ENCODE results near the gene PLK1.

The PLK1 gene

DNA sequence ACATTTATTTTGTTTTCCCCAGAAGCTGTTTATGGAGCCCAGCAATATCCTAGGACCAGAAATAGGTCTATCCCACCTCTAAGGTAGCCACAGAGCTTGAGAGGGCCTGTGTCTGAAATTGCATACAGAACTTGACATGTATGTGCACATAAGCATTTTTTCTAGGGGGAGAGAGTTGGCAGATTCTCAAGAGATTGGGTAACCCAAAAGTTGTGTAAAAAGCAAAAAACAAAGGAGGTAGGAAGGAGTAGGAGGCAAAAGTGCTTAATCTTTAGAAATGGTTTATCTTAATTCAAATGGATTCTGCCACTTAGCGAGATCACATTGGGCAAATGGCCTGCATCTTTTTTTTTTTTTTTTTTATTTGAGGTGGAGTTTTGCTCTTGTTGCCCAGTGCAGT lies 3.5 kb downstream of the PLK1 start:
- no peak for DNase-seq

DNA sequence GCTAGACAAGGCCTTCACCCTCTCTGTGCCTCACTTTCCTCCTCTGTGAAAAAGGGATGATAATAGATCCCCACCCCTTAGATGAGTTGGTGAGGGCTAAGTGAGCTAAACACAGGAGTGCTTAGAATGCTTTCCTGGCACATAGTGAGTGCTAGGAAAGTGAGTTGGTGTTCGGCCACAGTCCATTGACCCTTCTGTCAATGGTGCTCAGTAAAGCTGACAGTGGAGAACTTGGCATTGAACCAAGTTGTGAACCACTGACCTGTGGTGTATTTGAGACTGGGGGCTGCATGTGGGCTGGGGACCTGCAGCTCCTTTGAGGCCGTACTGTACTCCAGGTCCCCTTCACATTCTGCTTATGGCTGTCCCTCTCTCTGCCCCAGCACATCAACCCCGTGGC lies 4.8 kb downstream of the PLK1 start:
- DNase-seq: no peak

DNA sequence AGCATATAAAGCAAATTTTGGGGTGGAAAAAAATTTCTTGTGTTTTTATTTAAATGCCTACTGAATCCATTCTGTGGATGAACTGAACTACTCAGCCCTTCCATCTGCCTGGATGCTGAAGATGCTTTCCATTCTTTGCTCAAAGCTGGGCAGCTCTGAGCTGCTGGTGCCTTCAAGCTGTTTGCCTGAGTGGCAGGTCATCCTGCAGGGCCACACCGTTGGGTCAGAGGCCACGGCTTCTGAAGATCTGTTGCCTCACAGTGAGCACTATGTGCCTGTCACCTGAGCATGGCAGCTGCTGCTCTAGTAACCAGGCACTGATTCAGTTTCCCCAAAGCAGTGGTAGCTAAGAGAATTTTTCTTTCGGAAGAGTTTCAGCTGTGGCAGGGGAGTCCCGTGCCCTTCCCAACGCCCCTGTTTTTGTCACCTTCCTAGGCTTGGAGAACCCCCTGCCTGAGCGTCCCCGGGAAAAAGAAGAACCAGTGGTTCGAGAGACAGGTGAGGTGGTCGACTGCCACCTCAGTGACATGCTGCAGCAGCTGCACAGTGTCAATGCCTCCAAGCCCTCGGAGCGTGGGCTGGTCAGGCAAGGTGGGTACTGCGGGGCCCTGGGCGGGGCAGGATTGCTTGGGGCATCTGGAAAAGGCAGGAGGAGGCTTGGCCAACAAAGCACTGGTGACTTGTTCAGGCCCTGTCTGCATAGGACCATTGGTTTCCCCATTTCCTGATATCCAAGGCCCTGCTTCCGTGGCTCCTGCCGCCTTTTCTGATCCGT lies 8.5 kb downstream of the PLK1 start:
- DNase-seq: no peak

DNA sequence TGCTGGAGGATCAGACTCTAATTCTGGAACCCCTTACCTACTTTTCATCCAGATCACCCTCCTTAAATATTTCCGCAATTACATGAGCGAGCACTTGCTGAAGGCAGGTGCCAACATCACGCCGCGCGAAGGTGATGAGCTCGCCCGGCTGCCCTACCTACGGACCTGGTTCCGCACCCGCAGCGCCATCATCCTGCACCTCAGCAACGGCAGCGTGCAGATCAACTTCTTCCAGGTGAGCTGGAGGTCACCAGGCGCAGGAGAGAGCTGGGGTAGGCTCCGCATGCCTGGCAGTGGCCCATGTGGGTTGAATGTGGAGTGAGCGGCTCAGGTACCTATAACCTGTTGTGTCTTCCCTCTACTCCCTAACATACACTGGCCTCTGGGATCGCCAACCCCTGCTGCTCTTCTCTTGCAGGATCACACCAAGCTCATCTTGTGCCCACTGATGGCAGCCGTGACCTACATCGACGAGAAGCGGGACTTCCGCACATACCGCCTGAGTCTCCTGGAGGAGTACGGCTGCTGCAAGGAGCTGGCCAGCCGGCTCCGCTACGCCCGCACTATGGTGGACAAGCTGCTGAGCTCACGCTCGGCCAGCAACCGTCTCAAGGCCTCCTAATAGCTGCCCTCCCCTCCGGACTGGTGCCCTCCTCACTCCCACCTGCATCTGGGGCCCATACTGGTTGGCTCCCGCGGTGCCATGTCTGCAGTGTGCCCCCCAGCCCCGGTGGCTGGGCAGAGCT lies 10.9 kb downstream of the PLK1 start:
- DNase-seq: no peak

DNA sequence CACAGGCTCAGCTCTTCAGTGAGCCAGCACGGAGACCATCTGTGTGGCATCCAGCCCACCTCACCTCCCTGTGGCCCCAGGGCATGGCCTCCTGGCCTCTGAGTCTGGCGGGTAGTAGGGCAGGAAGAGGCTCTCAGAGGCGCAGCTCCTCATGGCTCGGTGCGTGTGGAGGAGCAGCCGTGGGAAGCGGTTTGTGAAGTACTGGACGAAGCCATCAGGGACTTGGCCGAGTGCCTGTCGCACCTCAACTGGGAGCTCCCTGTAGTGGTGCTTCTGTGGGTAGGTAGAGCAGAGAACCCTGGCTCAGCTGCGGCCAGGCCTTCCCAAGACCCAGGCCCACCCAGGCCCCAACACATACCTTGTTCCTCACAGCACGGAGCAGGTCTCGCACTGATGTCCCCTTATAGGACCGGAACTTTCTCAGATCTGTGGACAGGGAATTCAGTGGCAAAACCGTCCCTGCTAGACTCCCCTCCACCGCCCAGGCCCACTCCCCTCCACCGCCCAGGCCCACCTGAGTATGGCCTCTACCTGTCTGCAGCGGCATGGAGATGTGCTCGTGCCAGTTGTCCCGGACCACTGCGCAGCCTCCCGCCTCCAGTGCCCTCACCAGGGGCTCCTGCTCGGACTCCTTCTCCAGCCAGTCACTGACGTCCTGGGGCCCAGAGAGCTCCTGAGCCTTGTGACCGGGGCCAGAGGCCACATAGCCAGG lies 12.2 kb downstream of the PLK1 start:
- DNase-seq: no peak

DNA sequence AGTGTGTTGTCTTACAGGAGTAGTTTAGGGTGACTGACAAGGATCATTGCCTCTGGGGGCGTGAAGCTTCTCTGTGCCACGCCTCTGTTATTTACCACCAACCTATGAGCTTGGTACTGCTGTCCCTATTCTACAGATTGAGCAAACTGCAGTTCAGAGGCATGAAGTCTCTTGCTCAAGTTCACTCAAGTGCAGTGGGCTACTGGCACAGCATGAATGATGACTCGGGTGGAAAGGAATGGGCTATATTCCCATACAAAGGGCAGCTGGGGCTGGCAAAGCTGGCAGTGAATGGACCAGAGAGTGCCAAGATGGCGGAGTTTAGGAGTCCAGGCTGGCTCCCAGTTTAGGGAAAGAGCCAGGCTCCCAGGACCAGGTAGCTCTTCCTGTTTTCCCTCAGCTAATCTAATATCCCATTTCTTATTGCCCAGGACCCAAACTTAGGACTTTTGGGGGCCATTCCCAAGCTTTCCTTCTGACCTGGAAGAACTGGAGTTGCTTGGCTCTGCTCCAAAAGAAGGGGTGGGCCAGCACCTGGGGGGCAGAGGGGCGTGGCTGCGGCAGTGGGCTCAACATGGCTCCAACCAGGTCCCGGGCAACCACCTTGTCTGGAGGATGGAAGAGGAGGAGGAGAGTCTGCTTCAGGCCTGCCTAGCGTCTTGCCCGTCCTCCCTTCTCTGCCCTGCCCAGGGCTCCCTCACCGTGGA lies 12.9 kb downstream of the PLK1 start:
- DNase-seq: no peak

DNA sequence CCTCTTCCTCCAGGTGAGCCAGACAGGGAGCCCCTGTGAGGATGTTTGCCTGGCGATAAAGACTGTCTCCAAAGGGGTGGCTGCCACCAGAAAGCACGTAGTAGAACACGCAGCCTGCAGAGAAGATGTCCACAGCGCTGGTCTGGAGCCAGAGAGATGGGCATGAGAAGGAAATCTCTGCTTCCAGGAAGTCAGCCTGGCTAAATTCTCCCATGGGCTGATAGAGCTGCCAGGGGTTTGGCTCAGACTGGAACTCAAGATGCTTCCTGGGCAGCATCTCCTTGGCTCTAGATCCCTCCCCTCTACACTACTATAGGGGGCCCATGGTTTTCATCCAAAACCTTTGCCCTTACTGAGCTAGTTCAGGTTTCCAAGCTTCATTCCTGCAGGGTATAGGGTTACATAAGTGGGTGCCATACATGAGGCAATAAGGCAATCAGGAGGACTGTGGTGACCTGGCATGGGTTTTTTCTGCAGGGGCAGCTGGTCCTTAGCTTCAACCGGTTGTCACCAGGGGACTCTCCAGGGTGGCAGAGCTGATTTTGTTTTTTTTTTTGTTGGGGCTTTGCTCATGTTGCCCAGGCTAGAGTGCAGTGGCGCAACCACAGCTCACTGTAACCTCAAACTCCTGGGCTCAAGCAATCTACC lies 13.6 kb downstream of the PLK1 start:
- DNase-seq: no peak

DNA sequence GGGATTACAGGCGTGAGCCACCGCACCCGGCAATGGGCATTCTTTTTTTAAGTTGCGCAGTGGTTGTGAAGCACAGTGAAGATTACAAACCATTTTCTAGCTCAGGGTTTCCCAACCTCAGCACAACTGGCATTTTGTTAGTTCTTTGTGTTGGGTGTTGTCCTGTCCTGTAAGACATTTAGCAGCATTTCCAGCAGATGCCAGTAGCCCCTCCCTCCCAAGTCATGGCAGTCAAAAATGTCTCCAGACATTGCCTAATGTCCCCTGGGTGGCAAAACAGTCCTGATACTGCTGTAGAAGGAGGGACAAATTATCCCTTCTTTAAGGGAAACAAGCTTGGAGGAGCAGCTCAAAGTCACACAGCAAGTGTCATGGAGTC lies 15.6 kb downstream of the PLK1 start:
- no peak for DNase-seq

DNA sequence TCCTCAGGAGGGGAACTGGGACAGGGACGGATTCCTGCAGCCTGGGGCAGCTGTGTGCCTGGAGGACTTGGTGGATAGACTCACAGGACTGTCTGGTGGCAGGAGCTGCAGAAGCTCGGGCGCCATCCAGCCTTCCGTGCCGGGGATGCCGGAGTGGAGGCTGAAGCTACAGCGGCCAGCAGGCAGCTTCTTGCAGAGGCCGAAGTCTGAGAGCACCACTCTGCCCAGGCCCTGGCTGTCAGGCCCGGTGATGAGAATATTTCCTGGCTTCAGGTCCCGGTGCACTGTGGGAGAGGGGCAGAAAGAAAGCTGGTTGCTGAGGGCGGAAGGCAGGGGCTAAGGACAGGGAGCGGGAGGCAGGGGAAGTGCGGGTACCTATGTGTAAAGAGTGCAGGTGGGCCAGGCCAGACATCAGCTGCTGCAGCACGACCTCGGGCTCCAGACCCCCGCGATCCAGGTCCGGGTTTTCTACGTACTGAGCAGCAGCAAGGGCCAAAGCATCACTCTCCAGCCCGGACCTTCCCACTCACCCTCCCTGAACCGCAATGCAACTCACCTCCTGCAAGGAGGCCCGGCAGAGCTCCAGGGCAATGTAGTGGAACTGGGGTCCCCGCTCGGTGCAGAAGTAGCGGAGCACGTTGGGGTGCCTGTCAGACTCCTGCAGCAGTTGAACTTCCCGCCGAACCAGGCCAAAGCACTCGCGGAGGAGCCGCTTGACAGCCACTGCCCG lies 16.1 kb downstream of the PLK1 start:
- no peak for DNase-seq

DNA sequence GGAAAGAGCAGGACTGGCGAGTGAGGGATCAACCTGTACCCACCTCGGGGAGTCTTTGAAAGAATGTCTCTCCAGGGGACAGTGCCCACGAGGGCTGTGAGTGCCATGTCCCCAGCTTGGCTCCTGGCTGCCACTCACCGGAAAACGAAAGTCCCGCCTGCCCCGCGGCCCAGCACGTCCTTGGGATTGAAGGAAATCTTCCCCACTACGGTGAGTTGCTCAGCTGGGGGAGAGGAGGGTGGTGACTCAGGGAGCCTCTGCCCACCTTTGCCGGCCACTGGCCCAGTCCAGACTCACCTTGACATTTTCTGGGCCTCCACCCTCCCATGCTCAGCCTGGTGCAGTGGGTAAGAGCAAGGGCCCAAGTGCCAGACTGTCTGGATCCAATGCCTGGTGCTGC lies 17.1 kb downstream of the PLK1 start:
- DNase-seq: no peak

DNA sequence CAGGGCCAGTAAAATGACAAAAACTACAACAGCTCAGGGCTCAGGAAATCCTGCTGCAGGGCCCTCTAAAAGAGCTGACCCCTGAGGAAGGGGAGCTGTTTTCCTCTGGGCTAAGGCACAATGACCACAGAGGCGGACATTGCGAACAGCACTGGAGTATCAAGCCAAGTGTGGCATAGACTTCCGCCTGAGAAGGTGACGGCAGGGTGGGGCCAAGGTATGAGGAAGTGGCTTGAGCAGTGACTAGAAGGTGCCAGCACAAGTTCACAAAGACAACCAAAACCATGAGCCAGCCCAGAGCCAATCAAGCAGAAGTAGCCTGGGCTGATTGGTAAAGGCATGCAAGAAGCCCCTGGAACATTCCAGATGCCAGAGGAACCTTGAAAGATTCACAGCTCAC lies 20.4 kb downstream of the PLK1 start:
- no peak for DNase-seq

DNA sequence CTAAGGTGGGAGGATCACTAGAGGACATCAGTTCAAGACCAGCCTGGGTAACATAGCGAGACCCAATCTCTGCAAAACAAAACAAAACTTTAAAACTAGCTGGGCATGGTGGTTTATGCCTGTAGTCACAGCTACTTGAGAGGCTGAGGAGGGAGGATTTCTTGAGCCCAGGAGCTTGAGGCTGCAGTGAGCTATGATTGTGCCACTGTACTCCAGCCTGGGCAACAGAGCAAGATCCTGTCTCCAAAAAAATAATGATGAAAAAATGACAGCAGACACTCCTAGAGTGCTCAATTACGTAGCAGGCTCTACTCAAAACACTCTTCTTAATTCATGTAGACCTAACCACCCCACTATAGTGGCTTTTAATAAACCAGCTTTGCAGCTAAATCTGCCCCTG lies 21.4 kb downstream of the PLK1 start:
- DNase-seq: no peak

DNA sequence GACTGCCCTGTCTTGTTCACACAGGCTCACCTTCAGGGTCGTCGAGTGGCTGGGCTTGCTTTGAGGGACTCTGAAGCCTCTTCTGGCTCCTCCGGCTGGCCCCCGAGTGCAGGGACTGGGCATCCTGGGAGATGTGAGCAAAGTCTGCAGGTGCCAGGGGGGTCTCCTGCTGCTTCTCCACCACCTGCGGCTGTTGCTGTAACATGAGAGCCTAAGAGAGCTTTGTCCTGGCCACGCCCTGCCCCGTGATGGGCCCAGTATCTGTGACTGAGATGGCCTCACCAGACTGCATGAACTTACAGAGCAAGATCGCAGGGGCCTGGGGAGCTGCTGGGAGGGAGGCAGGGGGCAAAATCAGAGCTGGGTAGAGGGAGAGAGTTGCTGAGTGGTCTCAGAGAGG lies 21.8 kb downstream of the PLK1 start:
- no peak for DNase-seq

DNA sequence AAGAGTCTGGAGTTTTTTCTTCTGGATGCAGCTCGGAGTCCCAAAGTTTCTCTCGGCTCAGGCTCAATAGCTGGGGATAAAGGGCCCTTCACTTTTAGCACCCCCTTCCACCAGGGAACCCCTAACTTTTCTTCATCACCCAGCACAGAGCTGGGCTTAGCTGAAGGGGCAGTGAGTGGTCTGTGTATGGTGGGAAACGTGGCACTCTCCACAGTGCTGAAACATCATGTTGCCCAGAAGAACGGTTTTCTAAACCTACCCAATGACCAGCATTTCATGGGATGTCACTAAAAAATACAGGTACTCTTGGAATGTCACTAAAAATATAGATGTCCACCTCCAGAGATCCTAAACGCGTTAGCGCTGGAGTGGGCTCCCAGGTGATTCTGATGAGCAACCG lies 22.4 kb downstream of the PLK1 start:
- DNase-seq: no peak

DNA sequence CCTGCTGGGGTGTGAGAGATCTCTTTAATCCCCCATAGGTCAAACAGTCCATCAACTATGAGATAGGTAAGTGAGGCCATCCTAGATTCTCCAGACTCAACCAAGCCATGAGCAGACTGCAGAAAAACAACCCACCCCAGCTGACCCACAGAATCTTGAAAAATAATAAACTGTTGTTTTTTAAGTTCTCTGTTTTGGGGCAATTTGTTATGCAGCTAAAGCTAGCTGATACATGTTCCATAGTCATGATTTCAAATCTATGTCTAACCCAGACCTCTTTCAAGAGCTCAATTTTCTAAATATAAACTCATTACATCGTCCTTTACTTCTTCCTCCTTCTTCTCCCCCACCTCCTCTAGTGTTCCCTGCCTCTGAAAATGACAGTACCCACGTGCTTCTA lies 24.3 kb downstream of the PLK1 start:
- DNase-seq: no peak

DNA sequence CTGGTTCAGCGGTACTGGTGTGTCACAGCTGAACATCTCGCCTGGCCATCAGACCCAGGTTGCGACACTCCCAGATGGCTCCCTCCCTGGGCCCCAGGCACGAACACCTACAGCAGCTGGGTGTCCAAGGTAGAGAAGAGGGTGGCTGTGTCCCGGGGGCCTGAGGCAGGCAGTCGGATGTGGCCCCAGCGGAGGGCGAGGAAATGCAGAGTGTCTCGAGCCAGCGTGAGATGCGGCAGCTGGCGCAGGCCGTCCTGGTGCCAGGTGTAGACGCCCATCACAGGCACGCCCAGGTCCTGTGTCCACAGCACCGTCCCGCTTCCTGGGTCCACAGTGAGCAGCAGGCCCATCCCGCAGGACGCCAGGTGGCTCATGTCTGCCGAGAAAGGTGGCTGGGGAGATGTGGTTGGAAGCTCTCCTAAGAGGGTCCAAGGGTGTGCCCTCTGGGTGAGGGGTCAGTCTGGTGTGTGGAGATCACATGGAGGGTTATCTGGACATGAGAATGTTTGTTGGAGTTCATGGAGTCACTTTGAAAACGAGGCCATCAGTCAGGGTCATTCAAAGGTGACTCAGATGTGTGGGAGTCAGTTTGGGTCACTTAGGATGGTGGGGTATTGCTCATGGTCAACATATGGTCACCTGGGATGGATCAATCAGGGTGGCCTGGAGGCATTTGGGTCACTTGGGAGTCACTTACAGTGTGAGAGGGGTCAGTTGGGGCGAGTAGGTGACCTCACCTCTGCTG lies 26.3 kb downstream of the PLK1 start:
- DNase-seq: no peak

DNA sequence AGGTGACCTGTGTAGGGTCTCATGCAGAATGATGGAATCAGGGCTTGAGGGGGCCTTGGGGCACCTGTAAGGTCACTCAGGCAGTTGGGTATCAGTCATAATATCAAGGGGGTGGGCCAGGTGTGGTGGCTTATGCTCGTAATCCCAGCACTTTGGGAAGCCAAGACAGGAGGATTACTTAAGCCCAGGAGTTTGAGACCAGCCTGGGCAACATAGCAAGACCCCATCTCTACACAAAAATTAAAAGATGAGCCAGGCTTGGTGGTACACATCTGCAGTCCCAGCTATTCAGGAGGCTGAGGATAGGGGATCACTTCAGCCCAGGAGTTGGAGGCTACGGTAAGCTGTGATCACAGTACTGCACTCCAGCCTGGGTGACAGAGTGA lies 26.8 kb downstream of the PLK1 start:
- DNase-seq: no peak

DNA sequence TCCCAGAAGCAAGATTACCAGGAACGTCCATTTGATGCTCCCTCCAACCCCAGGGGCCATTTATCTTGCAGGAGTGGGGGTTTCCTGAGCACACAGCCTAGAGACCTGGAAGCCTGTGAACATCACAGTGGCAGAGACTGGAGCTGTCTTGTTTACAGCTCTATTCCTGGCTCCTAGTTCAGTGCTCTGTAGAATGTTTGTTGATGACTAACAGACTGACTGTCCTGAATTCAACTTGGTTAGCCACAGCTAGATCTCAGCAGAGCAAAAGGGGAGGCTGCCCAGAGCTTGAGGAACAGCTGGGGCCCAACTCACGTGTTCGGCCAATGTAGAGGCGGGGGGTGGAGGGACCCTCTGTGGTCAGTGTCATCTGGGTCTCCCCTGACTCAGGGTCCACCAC lies 27.8 kb downstream of the PLK1 start:
- no peak for DNase-seq

DNA sequence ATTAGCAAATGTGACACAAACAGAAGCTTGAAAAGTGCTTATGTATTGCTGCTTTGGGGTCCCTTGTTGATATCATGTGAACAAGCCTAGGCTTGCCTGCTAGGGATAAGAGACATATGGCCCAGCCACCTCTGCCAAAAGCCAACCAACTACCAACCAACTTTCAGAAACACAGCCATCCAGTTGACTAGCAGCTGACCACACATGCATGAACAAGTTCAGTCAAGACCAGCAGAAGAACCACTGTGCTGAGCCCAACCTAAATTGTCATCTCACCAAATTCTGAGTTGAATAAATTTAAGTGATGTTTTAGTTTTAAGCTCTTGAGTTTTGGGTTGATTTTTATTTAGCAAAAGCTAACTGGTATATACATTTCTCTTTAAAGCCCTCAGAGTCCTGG lies 30.8 kb downstream of the PLK1 start:
- no peak for DNase-seq

DNA sequence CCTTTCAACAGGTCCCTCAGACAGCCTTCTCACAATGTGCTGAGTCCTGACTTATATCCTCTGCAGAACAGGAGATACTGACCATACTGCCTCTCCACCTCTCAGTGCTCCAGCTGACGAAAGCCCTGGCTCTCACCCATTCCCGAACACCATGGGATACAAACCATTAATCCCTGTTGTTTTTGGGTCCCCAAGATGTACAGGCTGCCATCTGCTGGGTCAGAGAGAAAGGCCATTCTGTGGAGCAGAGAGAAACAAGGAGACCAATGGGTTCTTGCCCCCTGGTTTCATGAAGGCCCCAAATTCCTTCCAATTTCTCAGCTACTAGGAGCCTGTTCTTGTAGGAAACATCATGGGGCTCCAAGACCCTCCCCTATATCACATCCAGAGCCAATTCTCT lies 31.3 kb downstream of the PLK1 start:
- DNase-seq: no peak

DNA sequence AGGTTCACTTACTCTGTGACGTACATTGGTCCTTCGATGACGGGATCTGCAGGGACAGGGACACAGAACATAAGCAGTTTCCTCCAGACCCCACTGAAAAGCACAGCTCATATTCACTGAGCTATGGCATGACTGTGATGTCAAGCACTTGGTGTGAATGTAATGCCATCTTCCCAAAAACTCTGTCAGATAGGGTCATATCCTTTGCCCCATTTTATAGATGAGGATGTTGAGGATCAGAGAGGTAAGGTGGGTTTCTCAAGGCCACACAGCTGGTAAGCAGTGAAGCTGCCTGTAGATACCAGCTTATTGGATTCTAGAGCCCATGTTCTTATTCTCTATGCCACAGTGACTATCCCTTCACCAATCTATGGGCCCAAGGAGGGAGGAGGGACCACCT lies 31.8 kb downstream of the PLK1 start:
- no peak for DNase-seq

DNA sequence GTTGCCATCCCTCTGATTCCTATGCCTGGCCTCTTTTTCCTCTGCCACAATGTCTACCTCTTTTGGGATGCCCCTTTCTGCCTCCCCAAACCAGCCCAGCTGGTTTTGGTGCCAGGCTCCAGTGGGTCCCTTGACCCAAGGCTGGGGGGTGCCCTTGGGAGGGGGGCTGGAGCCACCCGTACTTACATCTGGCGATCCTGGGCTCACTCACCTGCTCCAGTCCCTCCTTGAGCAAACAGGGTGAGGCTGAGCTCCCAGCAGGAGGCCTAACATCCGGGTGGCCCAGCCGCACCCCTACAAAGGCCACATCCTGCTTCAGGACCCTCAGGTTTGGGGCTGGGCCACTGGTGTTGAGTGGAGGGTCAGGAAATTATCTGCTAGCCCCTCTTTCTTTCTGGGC lies 33.1 kb downstream of the PLK1 start:
- DNase-seq: no peak
